Measurements from ENCODE around the gene PCP4.

GRCh38 chr21:39966786-39967185 is 99.5 kb downstream of the PCP4 start:
- no peak for TF ChIP-seq CTCF (IDR thresholded peaks at IDR 0.05; ENCODE audit: extremely low read depth in 1 of 2, insufficient read depth in 1 of 2, low read depth in 1 of 2, low read length in 2 of 2)
- TF ChIP-seq EZH2 (IDR thresholded peaks at IDR 0.05; ENCODE audit: borderline replicate concordance, low read depth, low read length, severe bottlenecking) = no peak
- TF ChIP-seq POLR2AphosphoS5 (IDR thresholded peaks at IDR 0.05; ENCODE audit: insufficient read depth, low read depth, low read length) = no peak
- no peak for TF ChIP-seq GATA2 (IDR thresholded peaks at IDR 0.05; ENCODE audit: insufficient read depth, insufficient read length, low read depth, low read length)
- TF ChIP-seq POLR2A (IDR thresholded peaks at IDR 0.05; ENCODE audit: low read depth, low read length) = no peak
- TF ChIP-seq MAX (IDR thresholded peaks at IDR 0.05; ENCODE audit: insufficient read depth, insufficient read length) = no peak
- TF ChIP-seq JUN (IDR thresholded peaks at IDR 0.05; ENCODE audit: borderline replicate concordance, insufficient read depth, insufficient read length, low read depth) = no peak

Data from endothelial cell of umbilical vein (primary cell).